ENCODE results near the gene SCUBE1. TPM values are rescaled to one million over a fixed set of nuclear protein-coding genes. Genes with fewer than 3 reads are reported as not detected.

The SCUBE1 gene
- total RNA-seq, 1 experiment from 2014 or later: not detected

- TF ChIP-seq, protein P1, sequence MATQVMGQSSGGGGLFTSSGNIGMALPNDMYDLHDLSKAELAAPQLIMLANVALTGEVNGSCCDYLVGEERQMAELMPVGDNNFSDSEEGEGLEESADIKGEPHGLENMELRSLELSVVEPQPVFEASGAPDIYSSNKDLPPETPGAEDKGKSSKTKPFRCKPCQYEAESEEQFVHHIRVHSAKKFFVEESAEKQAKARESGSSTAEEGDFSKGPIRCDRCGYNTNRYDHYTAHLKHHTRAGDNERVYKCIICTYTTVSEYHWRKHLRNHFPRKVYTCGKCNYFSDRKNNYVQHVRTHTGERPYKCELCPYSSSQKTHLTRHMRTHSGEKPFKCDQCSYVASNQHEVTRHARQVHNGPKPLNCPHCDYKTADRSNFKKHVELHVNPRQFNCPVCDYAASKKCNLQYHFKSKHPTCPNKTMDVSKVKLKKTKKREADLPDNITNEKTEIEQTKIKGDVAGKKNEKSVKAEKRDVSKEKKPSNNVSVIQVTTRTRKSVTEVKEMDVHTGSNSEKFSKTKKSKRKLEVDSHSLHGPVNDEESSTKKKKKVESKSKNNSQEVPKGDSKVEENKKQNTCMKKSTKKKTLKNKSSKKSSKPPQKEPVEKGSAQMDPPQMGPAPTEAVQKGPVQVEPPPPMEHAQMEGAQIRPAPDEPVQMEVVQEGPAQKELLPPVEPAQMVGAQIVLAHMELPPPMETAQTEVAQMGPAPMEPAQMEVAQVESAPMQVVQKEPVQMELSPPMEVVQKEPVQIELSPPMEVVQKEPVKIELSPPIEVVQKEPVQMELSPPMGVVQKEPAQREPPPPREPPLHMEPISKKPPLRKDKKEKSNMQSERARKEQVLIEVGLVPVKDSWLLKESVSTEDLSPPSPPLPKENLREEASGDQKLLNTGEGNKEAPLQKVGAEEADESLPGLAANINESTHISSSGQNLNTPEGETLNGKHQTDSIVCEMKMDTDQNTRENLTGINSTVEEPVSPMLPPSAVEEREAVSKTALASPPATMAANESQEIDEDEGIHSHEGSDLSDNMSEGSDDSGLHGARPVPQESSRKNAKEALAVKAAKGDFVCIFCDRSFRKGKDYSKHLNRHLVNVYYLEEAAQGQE (IDR thresholded peaks at IDR 0.05; ENCODE audit: insufficient read depth in 1 of 2, low read depth in 2 of 2, low read length in 1 of 2): no peak
- TF ChIP-seq SIN3A (IDR thresholded peaks at IDR 0.05; ENCODE audit: borderline replicate concordance, insufficient read depth, low read depth, low read length) (no peak), CTCF (IDR thresholded peaks at IDR 0.05) (no peak), POLR2AphosphoS5 (IDR thresholded peaks at IDR 0.05; ENCODE audit: low read depth, low read length) (no peak), TCF7L2 (IDR thresholded peaks at IDR 0.05; ENCODE audit: low read depth, low read length) (no peak)
- ATAC-seq (no peak), DNase-seq (ENCODE audit: low read depth, low spot score) (no peak)
- no TSS peak for BruUV-seq (replicated peaks)
- POLR2A ChIA-PET: interaction anchor here (0.7 kb wide), 1 partner anchor 1238 kb away, joined by 3 read pairs; no protein-coding TSS in a partner anchor
- intact Hi-C loops (cut with micrococcal nuclease; ENCODE audit: unreplicated experiment): no loop called here
- Histone ChIP-seq H3K9me3 (ENCODE audit: control insufficient read depth, insufficient read depth, low read depth, low read length) (no peaks in the 10 kb centered on the region), H3K27me3 (ENCODE audit: control insufficient read depth, insufficient read depth, low read length) (0 out of 2 replicates have a peak, but pooled peaks cover 2% of the 10 kb centered on the region), H3K4me1 (ENCODE audit: control insufficient read depth, insufficient read depth, low read length) (no peaks in the 10 kb centered on the region), H3K36me3 (ENCODE audit: control insufficient read depth, insufficient read depth, low read length) (no peaks in the 10 kb centered on the region), H3K27ac (ENCODE audit: low read length) (no peak overlapping the region), H3K4me3 (ENCODE audit: low read depth in 2 of 2, low read length in 2 of 2) (no peak overlapping the region)
- in situ Hi-C loops (cut with HindIII; ENCODE audit: low pct_unique_long_range_greater_than_20kb, low sequenced_read_pairs): no loop called here
- CTCF ChIA-PET: interaction anchor here (0.8 kb wide), 1 partner anchor 32 kb away, joined by 3 read pairs; no protein-coding TSS in a partner anchor
Observed at GRCh38 chr22:43377896-43378704, 34.9 kb upstream of the SCUBE1 start.

- CTCF ChIA-PET: no interaction called here
- no peak for ATAC-seq
- Histone ChIP-seq H3K9me3 (ENCODE audit: control insufficient read depth, insufficient read depth, low read depth, low read length) (no peaks in the 10 kb centered on the region), H3K27ac (ENCODE audit: low read length) (no peak overlapping the region), H3K36me3 (ENCODE audit: control insufficient read depth, insufficient read depth, low read length) (no peaks in the 10 kb centered on the region), H3K4me1 (ENCODE audit: control insufficient read depth, insufficient read depth, low read length) (no peaks in the 10 kb centered on the region), H3K27me3 (ENCODE audit: control insufficient read depth, insufficient read depth, low read length) (0 out of 2 replicates have a peak, but pooled peaks cover 2% of the 10 kb centered on the region), H3K4me3 (ENCODE audit: low read depth in 2 of 2, low read length in 2 of 2) (no peak overlapping the region)
- no TSS peak for BruUV-seq (replicated peaks)
- intact Hi-C loops (cut with micrococcal nuclease; ENCODE audit: unreplicated experiment) (no loop called here), in situ Hi-C loops (cut with HindIII; ENCODE audit: low pct_unique_long_range_greater_than_20kb, low sequenced_read_pairs) (no loop called here)
- TF ChIP-seq CTCF (IDR thresholded peaks at IDR 0.05) (no peak), SIN3A (IDR thresholded peaks at IDR 0.05; ENCODE audit: borderline replicate concordance, insufficient read depth, low read depth, low read length) (no peak), TCF7L2 (IDR thresholded peaks at IDR 0.05; ENCODE audit: low read depth, low read length) (no peak), POLR2AphosphoS5 (IDR thresholded peaks at IDR 0.05; ENCODE audit: low read depth, low read length) (no peak)
- TF ChIP-seq, protein P1 (IDR thresholded peaks at IDR 0.05; ENCODE audit: insufficient read depth in 1 of 2, low read depth in 2 of 2, low read length in 1 of 2): no peak
- POLR2A ChIA-PET: no interaction called here
- DNase-seq (ENCODE audit: low read depth, low spot score): no peak
Observed at GRCh38 chr22:43377548-43377895, 34.4 kb upstream of the SCUBE1 start.
